Posterior vena cava (tissue), 2 donors: ENCODE data around the gene FBXO41. TPM values are rescaled to one million over a fixed set of nuclear protein-coding genes. Genes with fewer than 3 reads are reported as not detected.

Source experiments
- DNase-seq: peaks from one replicate; pipeline ENCODE4 v3.0.0-alpha.2; 2020; ENCODE audit warnings: low spot score
- intact Hi-C, 2 donors: fragments of 100-400 bp; cut with DNase I; formaldehyde crosslinking; loops; one replicate each; pipeline versions ENCODE4 v1.14.1 to v1.14.2; 2022 to 2023
- total RNA-seq, 2 donors: library from RNA; stranded (reverse); fragmentation: NEBNext Ultra II Directional; extraction: Animal tissue kit (Norgen Biotek cat#: 25700); gene quantifications; one replicate each; pipeline ENCODE4 v1.2.1, GENCODE V29; 2021
- donor health status: DM: yes; HTN: yes; CAD: no.
- donor health status: DM: yes; HTN: yes; CAD: no.

The FBXO41 gene
- total RNA-seq, 2 donors from 2014 or later, result 1.4 to 1.8 TPM

GRCh38 chr2:73253901-73254300 is 30.4 kb downstream of the FBXO41 start:
- intact Hi-C loops, result loop anchor here in 1 of 2 donors (2.0 kb wide), 1 partner anchor 27 kb away; no protein-coding TSS in a partner anchor

DNA sequence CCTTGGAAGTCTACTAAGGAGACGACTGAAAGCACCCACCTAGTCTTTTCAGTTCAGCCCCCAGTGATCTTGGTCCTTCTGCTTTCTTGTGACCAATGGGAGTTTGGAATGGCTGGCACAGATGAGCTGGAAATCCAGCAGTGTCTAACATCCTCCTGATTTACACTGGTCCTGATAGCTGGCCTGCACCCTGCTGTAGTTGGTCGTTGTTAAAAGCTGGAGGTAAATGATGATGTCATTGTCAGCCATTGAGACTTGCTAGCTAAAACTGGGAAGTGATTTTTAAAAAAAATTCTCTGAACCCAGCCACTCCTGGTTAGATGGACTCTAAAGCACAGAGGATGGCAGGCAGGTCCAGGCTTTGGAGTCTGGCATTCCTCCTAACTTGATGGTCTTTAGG is 30.9 kb downstream of the FBXO41 start:
- intact Hi-C loops, result loop anchor here in 1 of 2 donors (2.0 kb wide), 1 partner anchor 27 kb away; no protein-coding TSS in a partner anchor
- DNase-seq, result no peak

More at GRCh38 chr2:73253901-73254300, 30.4 kb downstream of the FBXO41 start:
- DNase-seq, result peak; percentile 40

GRCh38 chr2:73252238-73253027 is 31.8 kb downstream of the FBXO41 start:
- intact Hi-C loops, result loop anchor here in 1 of 2 donors (2.0 kb wide), 1 partner anchor 26 kb away; no protein-coding TSS in a partner anchor
- DNase-seq, result peak; percentile 56

DNA sequence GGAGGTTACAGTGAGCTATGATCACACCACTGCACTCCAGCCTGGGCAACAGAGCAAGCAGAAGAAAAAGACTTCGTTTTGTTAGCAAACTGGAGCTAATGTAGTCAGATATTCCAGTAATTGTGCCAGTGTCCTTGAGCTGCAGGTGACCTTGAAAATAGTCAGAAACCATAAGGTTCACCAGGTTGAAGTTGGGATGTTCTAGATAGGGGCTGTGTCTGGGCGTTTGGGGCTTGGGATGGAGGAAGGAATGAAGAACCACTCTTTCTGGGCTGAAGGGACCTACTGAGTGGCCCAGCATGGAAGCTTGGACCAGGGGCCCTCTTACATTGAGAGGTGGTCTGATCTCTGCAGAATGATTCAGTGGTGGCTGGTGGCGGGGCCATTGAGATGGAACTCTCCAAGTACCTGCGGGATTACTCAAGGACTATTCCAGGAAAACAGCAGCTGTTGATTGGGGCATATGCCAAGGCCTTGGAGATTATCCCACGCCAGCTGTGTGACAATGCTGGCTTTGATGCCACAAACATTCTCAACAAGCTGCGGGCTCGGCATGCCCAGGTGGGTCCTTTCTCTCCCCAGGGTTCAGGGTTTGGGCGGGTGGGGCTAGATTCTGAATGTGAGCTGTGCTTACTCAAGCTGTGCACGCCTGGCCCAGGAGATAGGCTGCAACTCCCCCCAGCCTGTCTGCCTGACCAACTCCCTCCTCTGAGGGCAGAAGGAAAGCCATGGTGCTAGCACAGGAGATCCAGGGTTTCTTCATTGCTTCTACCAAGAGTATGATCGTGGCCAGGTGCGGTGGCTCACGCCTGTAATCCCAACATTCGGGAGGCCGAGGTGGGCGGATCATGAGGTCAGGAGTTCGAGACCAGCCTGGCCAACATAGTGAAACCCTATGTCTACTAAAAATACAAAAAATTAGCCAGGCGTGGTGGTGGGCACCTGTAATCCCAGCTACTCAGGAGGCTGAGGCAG is 33.1 kb downstream of the FBXO41 start:
- peak; percentile 60 for DNase-seq
- intact Hi-C loops, result no loop called here

- peak; percentile 67 for DNase-seq
- intact Hi-C loops, result no loop called here
Measured at GRCh38 chr2:73249636-73250035, 34.6 kb downstream of the FBXO41 start.

DNA sequence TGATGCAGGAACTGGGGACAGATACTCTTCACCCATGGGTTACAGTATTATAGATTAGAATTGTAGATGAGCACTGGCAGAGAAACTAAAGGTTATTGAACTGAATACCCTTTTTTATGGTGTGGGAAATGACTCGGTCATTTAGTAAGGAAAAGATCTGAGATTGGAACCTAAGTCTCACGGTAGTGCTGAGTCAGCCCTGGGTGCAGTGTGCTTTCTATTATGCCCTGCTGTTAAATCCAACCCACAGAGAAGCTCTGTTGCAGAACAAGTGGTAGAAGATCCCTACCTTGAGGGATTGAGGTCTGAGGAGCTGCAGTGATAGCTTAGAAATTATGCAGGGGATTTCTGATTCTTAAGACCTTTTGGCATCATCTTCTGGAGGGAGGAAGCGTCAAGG is 37.4 kb downstream of the FBXO41 start:
- intact Hi-C loops, result no loop called here
- no peak for DNase-seq

- intact Hi-C loops, result no loop called here
- peak; percentile 14 for DNase-seq
Measured at GRCh38 chr2:73244580-73244979, 39.7 kb downstream of the FBXO41 start.

DNA sequence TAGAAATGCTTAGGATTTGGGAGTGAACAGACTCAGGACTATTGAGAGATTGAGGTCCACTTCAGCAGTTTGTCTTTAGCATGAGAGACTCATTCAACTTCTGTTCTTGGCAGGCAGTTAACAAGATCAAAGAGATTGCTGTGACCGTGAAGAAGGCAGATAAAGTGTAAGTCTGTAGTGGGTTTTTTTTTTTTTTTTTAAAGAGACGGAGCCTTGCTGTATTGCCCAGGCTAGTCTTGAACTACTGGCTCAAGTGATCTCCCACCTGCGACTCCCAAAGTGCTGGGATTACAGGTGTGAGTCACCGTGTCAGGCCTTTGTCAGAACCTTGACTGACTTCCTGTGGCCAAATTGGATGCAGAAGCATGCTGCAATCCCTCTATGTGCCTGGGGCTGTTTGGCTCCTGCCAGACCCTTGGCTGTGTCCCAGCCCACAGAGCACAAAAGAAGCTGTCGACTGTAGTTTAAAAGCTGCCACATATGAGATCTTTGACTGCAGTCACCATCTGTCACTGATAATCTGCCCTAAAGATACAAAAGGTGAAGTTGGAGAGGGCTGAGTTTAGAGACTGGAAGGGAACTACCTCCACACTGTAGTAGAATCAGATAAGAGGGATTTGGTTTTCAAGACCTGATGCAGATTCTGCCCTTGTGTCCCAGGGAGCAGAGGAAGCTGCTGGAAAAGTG is 40.3 kb downstream of the FBXO41 start:
- DNase-seq, result peak; percentile 9
- intact Hi-C loops, result no loop called here

- no peak for DNase-seq
- intact Hi-C loops, result loop anchor here in 1 of 2 donors (1.0 kb wide), 1 partner anchor 31 kb away; no protein-coding TSS in a partner anchor
Measured at GRCh38 chr2:73239776-73240175, 44.5 kb downstream of the FBXO41 start.

DNA sequence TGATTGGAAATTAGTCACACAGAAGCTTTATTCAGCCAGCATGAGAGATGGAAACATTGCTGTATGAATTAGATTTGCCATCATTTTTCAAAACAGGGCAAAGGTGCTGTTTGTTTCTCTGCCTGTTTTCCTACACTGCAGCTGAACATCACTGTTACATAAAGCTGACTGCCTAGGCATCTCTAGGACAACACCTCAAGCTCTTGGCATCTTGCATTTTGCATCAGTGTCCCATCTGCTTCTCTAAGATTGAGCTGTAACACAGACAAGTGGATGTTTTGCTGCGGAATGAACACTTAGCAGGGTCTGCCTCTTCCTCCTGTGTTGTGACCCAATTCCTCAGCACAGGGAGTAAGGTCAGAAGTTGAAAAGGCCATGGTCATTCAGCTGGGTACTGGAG is 45.3 kb downstream of the FBXO41 start:
- DNase-seq, result peak; percentile 1
- intact Hi-C loops, result loop anchor here in 1 of 2 donors (1.0 kb wide), 1 partner anchor 31 kb away; no protein-coding TSS in a partner anchor

GRCh38 chr2:73238149-73238548 is 46.1 kb downstream of the FBXO41 start:
- intact Hi-C loops, result no loop called here
- DNase-seq, result no peak

GRCh38 chr2:73237168-73237567 is 47.1 kb downstream of the FBXO41 start:
- peak; percentile 2 for DNase-seq
- intact Hi-C loops, result no loop called here

DNA sequence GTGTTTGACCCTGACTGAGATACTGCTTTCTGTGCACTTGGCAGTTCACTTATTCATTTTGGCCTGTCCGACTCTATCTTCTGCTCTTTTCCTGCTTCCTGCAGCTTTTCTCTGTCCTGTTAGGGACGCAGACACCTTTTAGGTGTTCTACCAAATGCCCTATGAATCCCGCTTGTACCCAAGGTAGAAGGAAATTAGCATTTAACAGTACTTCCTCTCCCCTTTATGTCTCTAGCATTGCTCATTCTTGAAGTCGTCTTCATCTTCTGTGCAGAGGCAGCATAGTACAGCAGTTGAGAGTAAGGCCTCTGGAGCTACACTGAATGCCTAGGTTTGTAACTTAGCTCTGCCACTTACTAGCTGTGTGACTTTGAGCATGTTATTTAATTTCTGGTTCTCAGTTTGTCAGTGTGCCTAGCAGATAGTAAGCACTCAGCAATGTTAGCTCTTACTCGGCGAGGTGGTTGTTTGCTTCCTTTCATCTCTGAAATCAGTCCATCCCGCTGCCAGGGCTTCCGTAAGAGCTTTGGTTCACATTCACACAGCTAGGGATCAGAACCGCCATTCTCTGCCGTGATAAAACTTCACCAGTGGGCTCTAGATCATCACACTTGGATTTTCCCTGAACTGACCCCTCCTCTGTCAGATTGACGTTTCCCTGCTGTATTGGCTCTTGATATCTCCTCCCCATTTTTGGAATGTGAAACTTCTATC is 48.8 kb downstream of the FBXO41 start:
- intact Hi-C loops, result no loop called here
- no peak for DNase-seq

- DNase-seq, result peak; percentile 96
- intact Hi-C loops, result no loop called here
Measured at GRCh38 chr2:73233932-73234832, 50.1 kb downstream of the FBXO41 start, which contains the start of gene CCT7. Gene CCT7 (plus strand): TSS chr2:73234308. CDS start chr2:73234379, 71 bp downstream.

DNA sequence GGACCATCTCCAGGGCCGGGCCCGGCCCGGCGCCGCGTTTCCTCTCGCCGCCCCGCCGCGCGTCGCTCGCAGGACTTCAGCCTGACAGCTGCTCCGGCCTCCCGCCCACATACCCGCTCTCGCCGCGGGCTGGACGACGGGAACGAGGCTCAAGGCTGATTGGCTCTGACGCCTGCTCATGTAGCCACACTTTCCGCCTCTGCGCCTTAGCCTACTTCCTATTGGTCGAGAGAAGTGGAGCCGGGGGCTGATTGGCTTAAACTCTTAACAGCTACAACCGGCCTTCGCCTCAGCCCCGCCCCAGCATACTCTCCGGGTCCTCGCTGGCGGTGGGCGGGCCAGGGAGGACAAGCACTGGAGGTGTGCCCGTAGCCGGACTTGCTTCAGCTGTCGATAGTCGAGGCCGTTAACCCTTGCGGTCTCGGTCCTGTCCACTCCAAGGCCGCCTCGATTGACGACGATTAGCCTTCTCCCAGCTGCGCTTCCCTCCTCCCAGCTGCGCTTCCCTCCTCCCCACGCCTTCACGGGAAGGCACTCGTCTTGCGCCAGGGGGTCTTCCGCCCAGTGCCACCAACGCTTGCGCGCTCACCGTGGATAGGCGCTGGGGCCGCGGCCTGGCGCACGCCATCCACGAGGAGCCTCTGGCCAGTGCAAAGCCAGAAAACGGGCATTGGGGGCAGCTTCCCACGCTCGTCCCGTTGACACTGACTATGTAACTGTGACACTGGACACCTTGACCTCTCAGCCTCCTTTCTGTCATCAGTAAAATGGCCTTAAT is 50.9 kb downstream of the FBXO41 start, which contains the start of gene PRADC1:
Gene PRADC1 (minus strand): TSS at position 86 of the 778 bp plus-strand sequence. CDS start 79 bp downstream, at position 7.
- intact Hi-C loops, result no loop called here
- DNase-seq, result peak; percentile 99

DNA sequence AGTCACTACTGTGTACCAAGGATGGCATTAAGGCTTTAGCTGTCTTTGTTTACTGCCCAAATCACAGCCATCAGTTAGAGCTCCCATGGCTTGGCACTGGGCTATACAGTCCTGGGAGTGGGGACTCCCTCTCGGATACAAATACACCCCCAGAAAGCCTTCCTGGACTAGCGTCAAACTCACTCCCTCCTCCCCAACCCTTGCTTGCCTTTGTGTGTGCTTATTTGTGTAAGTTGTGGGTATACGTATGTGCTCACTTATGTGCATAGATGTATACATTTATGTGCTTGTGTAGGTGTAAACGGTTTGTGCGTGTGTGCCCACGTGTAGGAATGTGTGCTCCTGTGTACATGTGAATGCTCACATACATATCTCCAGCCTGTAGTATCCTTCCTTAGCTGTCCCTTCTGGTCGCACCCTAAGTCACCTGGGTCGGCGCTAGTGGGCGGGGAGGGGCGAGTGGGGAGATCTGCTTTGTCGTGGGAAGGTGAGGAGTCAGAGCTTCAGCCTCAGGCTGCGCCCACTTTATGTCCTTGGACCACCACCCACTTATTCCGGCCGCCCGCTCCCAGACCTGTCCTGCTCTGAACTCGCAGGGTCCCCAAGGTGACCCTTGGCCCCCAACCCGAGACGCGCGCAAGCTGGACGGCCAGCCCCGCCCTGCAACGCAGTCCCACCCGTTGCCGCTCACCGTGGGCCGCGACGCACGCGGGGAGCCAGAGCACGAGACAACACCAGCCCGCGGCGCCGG is 51.7 kb downstream of the FBXO41 start:
- no peak for DNase-seq
- intact Hi-C loops, result no loop called here
